Body of pancreas (tissue), 4 donors: ENCODE measurements around the gene CFAP100. TPM values are rescaled to one million over a fixed set of nuclear protein-coding genes. Genes with fewer than 3 reads are reported as not detected.
A peak's percentile ranks its signal among the peaks of the same experiment; 100 is the strongest.

ENCODE experiments used
- ATAC-seq: fragments of 150-250 bp; one replicate; pipeline ENCODE4 v1.9.1; 2016
- DNase-seq, 4 donors: peaks; one replicate each; pipeline ENCODE4 v3.0.0-alpha.2; 2019
- H3K27ac ChIP-seq, 4 donors: fragments of 200-600 bp; sonication (generic); 1 replicate in 3 of 4; 2 replicates in 1 of 4; pipeline versions ENCODE4 v1.5.1 to v1.6.1; 2016 to 2019; ENCODE audit warnings: mild to moderate bottlenecking in 1 of 4, mixed read lengths in 1 of 4, moderate library complexity in 1 of 4
- H3K27me3 ChIP-seq, 2 donors: fragments of 200-600 bp; sonication (generic); one replicate each; pipeline ENCODE4 v1.6.0; 2016; ENCODE audit warnings: mild to moderate bottlenecking in 1 of 2
- H3K36me3 ChIP-seq, 2 donors: fragments of 200-600 bp; sonication (generic); replicated peaks in 1 of 2; 2 replicates each; pipeline ENCODE4 v1.5.1; 2016; ENCODE audit warnings: low read depth in 2 of 2; ENCODE audit not compliant: insufficient read depth in 1 of 2
- H3K4me1 ChIP-seq: fragments of 200-600 bp; sonication (generic); one replicate; pipeline ENCODE4 v1.6.0; 2016
- H3K4me3 ChIP-seq, 2 donors: fragments of 200-600 bp; sonication (generic); 1 replicate in 1 of 2; 2 replicates in 1 of 2; pipeline ENCODE4 v1.5.1; 2016 to 2019
- H3K9me3 ChIP-seq, 3 donors: fragments of 200-600 bp; sonication (generic); 1 replicate in 2 of 3; 2 replicates in 1 of 3; pipeline ENCODE4 v1.5.1; 2016
- CTCF ChIP-seq, 7 experiments: fragments of 450-650 bp in 4 of 7; fragments of 200-600 bp in 3 of 7; sonication (generic) in 3 of 7; IDR thresholded peaks; one replicate each; pipeline ENCODE4 v1.5.1; 2016 to 2019; ENCODE audit warnings: antibody characterized with exemption in 7 of 7
- POLR2A ChIP-seq, 3 donors: fragments of 450-650 bp; IDR thresholded peaks; one replicate each; pipeline ENCODE4 v1.6.1; 2016; ENCODE audit warnings: antibody characterized with exemption in 3 of 3, mild to moderate bottlenecking in 2 of 3
- WGBS, 2 donors: methylation state at CpG; one replicate each; pipeline ENCODE4 v1.1.5; 2017; 5-methylcytosine and 5-hydroxymethylcytosine counted together
- intact Hi-C: fragments of 100-400 bp; cut with DNase I; formaldehyde crosslinking; loops from one replicate; pipeline ENCODE4 v1.15.1; 2023
- total RNA-seq, 2 donors: library from RNA; depleted of rRNA; stranded (reverse); fragments of >200 nt; gene quantifications; one replicate each; pipeline ENCODE4 v1.1.0, GENCODE V29; 2016

Gene CFAP100
- total RNA-seq, 2 donors from 2014 or later: not detected

DNA sequence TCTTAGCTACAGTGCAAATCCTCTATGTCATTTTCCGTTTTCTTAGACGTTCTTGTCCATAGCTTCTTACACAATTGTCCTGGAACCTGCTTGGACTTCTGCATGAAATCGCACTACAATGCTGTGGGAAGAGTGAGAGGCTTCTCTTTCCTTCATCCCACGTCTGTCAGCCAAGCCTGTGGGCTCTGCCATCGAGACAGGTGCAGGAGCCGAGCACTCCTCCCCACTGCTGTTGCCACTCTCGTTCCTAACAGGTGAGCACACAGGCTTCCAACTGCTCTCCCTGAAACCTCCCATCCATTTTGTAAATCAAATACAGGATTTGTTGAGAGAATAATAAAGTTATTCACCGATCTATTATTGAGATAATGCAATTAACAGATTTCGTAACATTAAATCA is 57.5 kb downstream of the CFAP100 start:
- WGBS, 2 donors: 85 to 90% methylated on average over 9 of the region's 9 CpGs
- Histone ChIP-seq H3K4me3 (no peak overlapping the region), H3K27ac (no peak overlapping the region), H3K4me1 (peaks cover 30% of the 10 kb centered on the region), H3K36me3 (peaks cover 0 to 18% of the 10 kb centered on the region in 2 donors), H3K27me3 (no peaks in the 10 kb centered on the region), H3K9me3 (no peaks in the 10 kb centered on the region)
- ATAC-seq (no peak), DNase-seq (no peak)
- no peak for TF ChIP-seq CTCF (IDR thresholded peaks at IDR 0.05)
- no peak for TF ChIP-seq POLR2A (IDR thresholded peaks at IDR 0.05)
- intact Hi-C loops: loop anchor here (10.0 kb wide), 1 partner anchor 97 kb away; the partner anchor contains the start of gene KLF15

DNA sequence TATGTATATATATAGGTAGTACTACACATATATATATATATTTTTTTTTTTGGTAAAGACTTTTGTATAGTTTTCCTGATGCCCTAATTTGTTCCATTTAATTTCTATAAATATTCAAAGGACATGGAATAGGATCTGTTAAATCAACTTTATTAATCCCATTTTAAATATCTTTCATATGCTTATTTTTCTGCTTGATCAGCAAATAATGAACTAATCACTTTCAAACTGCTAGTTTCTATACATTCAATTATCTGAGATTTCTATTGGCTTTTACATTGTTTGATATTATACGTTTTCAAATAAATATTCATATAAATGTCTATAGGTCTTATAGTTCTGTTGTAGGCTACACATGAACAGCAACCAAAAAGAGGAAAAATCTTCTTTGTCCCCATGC is 59.3 kb downstream of the CFAP100 start:
- ATAC-seq: no peak
- TF ChIP-seq POLR2A (IDR thresholded peaks at IDR 0.05) (no peak), CTCF (IDR thresholded peaks at IDR 0.05) (no peak)
- no peak overlapping the region for H3K4me3 ChIP-seq
- H3K27me3 ChIP-seq: no peaks in the 10 kb centered on the region
- H3K4me1 ChIP-seq: peaks cover 28% of the 10 kb centered on the region
- H3K9me3 ChIP-seq: no peaks in the 10 kb centered on the region
- H3K27ac ChIP-seq: no peak overlapping the region
- WGBS, 2 donors: 68 to 76% methylated on average over 1 of the region's 1 CpG
- intact Hi-C loops: loop anchor here (10.0 kb wide), 1 partner anchor 99 kb away; the partner anchor contains the start of gene KLF15
- no peak for DNase-seq
- H3K36me3 ChIP-seq: peaks cover 0 to 18% of the 10 kb centered on the region in 2 donors

DNA sequence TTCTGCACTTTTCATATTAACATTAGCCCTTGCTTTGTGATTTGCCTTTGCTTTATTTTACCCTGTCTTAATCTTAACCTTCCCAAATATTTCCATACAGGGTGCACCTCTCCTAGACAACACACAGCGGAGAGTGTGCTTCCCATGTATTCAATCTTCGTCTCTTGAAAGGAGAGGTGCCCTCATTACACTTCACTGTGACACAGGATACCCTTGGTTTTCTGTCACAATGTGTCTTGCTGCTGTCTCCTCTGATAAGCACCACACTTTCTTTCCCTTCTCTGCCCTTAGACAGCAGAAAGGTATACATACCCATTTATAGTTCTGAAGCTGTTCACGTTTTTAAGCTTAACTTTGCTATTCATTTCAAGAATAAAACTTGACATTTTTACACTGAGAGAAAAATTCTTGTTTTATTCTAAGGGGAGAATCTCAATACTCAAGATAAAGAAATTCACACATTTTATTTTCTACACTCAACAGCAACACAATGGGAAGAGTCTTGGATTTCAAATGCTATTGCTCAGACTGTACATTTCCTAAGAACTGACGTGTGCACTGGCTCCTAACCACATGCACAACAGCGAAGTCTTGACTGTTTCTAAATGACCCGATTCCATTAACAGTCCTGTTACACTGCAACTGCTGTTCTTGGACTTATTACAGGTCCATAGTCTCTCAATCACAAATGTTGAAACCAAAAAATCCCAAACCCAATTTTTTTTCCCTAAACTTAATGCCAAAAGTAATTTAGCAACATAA is 59.9 kb downstream of the CFAP100 start:
- H3K4me3 ChIP-seq: no peak overlapping the region
- H3K4me1 ChIP-seq: peaks cover 28% of the 10 kb centered on the region
- ATAC-seq: no peak
- WGBS, 2 donors: 79 to 88% methylated on average over 6 of the region's 6 CpGs
- peaks cover under 1 to 18% of the 10 kb centered on the region in 2 donors for H3K36me3 ChIP-seq
- H3K27me3 ChIP-seq: no peaks in the 10 kb centered on the region
- H3K27ac ChIP-seq: no peak overlapping the region
- no peaks in the 10 kb centered on the region for H3K9me3 ChIP-seq
- no peak for DNase-seq
- no peak for TF ChIP-seq CTCF (IDR thresholded peaks at IDR 0.05)
- no peak for TF ChIP-seq POLR2A (IDR thresholded peaks at IDR 0.05)
- intact Hi-C loops: loop anchor here (10.0 kb wide), 1 partner anchor 100 kb away; the partner anchor contains the start of gene KLF15

GRCh38 chr3:126456211-126456610 is 61.5 kb downstream of the CFAP100 start:
- Histone ChIP-seq H3K27me3 (no peaks in the 10 kb centered on the region), H3K9me3 (no peaks in the 10 kb centered on the region), H3K4me3 (no peak overlapping the region), H3K36me3 (peaks cover 11 to 28% of the 10 kb centered on the region in 2 donors), H3K27ac (no peak overlapping the region), H3K4me1 (peaks cover 28% of the 10 kb centered on the region)
- ATAC-seq: no peak
- WGBS, 2 donors: 61 to 82% methylated on average over 3 to 4 of the region's 4 CpGs
- TF ChIP-seq POLR2A (IDR thresholded peaks at IDR 0.05) (no peak), CTCF (IDR thresholded peaks at IDR 0.05) (no peak)
- intact Hi-C loops: loop anchor here (10.0 kb wide), 1 partner anchor 101 kb away; the partner anchor contains the start of gene KLF15
- DNase-seq: peak in 1 of 4 donors; percentile 2
